HG03175 (cell line): Measurements from ENCODE around the gene C3AR1.
"Not testable (repeated sequence)": the region's sequence is repeated elsewhere in the genome, so short reads cannot be mapped to it uniquely, and the experiment has no call there.

Source experiments
- ATAC-seq: cut with Tn5 transposase; IDR thresholded peaks from one replicate; pipeline ENCODE4 v1.9.1; 2021; ENCODE audit warnings: mild to moderate bottlenecking, moderate library complexity; ENCODE audit not compliant: unreplicated experiment

C3AR1 gene

GRCh38 chr12:8031017-8031416, 35.1 kb downstream of the C3AR1 start:
- not testable (repeated sequence) for ATAC-seq

GRCh38 chr12:8030189-8030588, 36.0 kb downstream of the C3AR1 start:
- no peak for ATAC-seq

- ATAC-seq, result no peak
Measured at GRCh38 chr12:8028267-8028666, 37.9 kb downstream of the C3AR1 start.

GRCh38 chr12:8027856-8028255, 38.3 kb downstream of the C3AR1 start:
- ATAC-seq, result no peak

- ATAC-seq, result peak; percentile 98
Measured at GRCh38 chr12:8026291-8026900, 39.8 kb downstream of the C3AR1 start.

- no peak for ATAC-seq
Measured at GRCh38 chr12:8018666-8019581, 47.2 kb downstream of the C3AR1 start.

DNA sequence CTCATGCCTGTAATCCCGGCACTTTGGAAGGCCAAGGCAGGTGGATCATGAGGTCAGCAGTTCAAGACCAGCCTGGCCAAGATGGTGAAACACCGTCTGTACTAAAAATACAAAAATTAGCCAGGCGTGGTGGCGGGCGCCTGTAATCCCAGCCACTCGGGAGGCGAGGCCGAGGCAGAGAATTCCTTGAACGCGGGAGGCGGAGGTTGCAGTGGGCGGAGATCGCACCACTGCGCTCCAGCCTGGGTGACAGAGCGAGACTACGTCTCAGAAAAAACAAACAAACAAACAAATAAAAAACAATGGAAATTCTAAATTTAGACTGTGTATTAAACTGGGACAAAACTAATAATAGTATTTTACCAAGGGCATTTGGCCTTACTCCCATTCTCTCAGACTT, 47.9 kb downstream of the C3AR1 start:
- ATAC-seq, result not testable (repeated sequence)

- ATAC-seq, result no peak
Measured at GRCh38 chr12:8014836-8015235, 51.3 kb downstream of the C3AR1 start.

GRCh38 chr12:8012651-8013309, 53.4 kb downstream of the C3AR1 start:
- ATAC-seq, result no peak

DNA sequence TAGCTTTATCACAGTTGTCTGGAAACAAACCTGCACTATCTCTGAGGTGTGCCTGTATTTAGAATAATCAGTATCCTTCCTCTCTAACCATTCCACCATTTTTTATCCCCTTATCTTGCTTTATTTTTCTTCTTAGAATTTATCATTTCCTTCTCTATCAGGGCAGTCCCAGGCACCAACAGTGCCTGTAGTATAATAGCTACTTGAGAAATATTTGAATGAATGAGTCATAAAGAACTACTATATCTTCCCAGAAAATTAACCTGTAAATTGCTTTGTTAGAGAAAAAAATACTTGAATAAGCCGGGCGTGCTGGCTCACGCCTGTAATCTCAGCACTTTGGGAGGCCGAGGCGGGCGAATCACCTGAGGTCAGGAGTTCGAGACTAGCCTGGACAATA, 54.8 kb downstream of the C3AR1 start:
- ATAC-seq, result no peak
